Gastrocnemius medialis (tissue), 4 donors: ENCODE measurements around the gene EPHB2. TPM values are rescaled to one million over a fixed set of nuclear protein-coding genes. Genes with fewer than 3 reads are reported as not detected.

ENCODE experiments used
- ATAC-seq, 2 donors: fragments of 150-250 bp; one replicate each; pipeline ENCODE4 v1.9.1; 2016
- DNase-seq, 2 donors: peaks; one replicate each; pipeline ENCODE4 v3.0.0-alpha.2; 2019
- H3K27ac ChIP-seq, 4 donors: fragments of 200-600 bp; sonication (generic); 1 replicate in 1 of 4; 2 replicates in 3 of 4; pipeline ENCODE4 v1.5.1; 2016 to 2018; ENCODE audit warnings: mild to moderate bottlenecking in 2 of 4, moderate library complexity in 1 of 4
- H3K27me3 ChIP-seq, 3 donors: fragments of 200-600 bp; sonication (generic) in 2 of 3; 1 replicate in 1 of 3; 2 replicates in 2 of 3; pipeline versions ENCODE4 v1.5.1 to v1.6.0; 2016 to 2019; ENCODE audit warnings: mild to moderate bottlenecking in 1 of 3, moderate library complexity in 1 of 3
- H3K36me3 ChIP-seq, 2 donors: fragments of 200-600 bp; sonication (generic) in 1 of 2; one replicate each; pipeline ENCODE4 v1.5.1; 2017 to 2018
- H3K4me1 ChIP-seq, 2 donors: fragments of 200-600 bp; sonication (generic) in 1 of 2; one replicate each; pipeline ENCODE4 v1.5.1; 2016 to 2017; ENCODE audit warnings: mild to moderate bottlenecking in 2 of 2
- H3K4me3 ChIP-seq, 4 donors: fragments of 200-600 bp; sonication (generic) in 3 of 4; 1 replicate in 1 of 4; 2 replicates in 3 of 4; pipeline ENCODE4 v1.5.1; 2016 to 2019; ENCODE audit warnings: mild to moderate bottlenecking in 2 of 4
- H3K9me3 ChIP-seq, 3 donors: fragments of 200-600 bp; sonication (generic) in 2 of 3; 1 replicate in 1 of 3; 2 replicates in 2 of 3; pipeline ENCODE4 v1.5.1; 2016 to 2019
- CTCF ChIP-seq, 5 experiments: fragments of 450-650 bp in 3 of 5; fragments of 200-600 bp in 2 of 5; sonication (generic) in 2 of 5; IDR thresholded peaks in 4 of 5; conservative IDR thresholded peaks in 1 of 5; 1 replicate in 4 of 5; 2 replicates in 1 of 5; pipeline ENCODE4 v1.5.1; 2016 to 2019; ENCODE audit warnings: antibody characterized with exemption in 5 of 5, mild to moderate bottlenecking in 3 of 5, moderate library complexity in 3 of 5
- POLR2A ChIP-seq, 2 donors: fragments of 450-650 bp; IDR thresholded peaks; one replicate each; pipeline ENCODE4 v1.6.1; 2017; ENCODE audit warnings: antibody characterized with exemption in 2 of 2, mild to moderate bottlenecking in 2 of 2, moderate library complexity in 2 of 2
- in situ Hi-C, 4 donors: fragments of 200-750 bp; cut with MboI; loops; one replicate each; pipeline versions ENCODE4 v1.15.0 to v1.8.0; 2017; ENCODE audit warnings: low sequenced_read_pairs in 4 of 4
- intact Hi-C: fragments of 100-400 bp; cut with DNase I; formaldehyde crosslinking; loops from one replicate; pipeline ENCODE4 v1.15.1; 2023; ENCODE audit warnings: low total_unique reads
- total RNA-seq, 4 donors: library from RNA; depleted of rRNA; stranded (reverse); fragments of >200 nt; gene quantifications; one replicate each; pipeline versions ENCODE4 v1.1.0 to v1.2.3, GENCODE V29; 2016

The EPHB2 gene
- total RNA-seq, 4 donors from 2014 or later, result 0.07 to 0.58 (median 0.24) TPM; not detected in 1

GRCh38 chr1:22804406-22804805 is 93.8 kb downstream of the EPHB2 start:
- Histone ChIP-seq H3K36me3 (no peaks in the 10 kb centered on the region), H3K4me1 (no peaks in the 10 kb centered on the region), H3K4me3 (no peak overlapping the region), H3K9me3 (no peaks in the 10 kb centered on the region), H3K27me3 (no peaks in the 10 kb centered on the region), H3K27ac (no peak overlapping the region)
- TF ChIP-seq CTCF (IDR thresholded peaks at IDR 0.05 in 4 of 5, conservative IDR thresholded peaks at IDR 0.05 in 1 of 5) (no peak), POLR2A (IDR thresholded peaks at IDR 0.05) (no peak)
- intact Hi-C loops (no loop called here), in situ Hi-C loops (no loop called here)
- no peak for ATAC-seq
- no peak for DNase-seq

DNA sequence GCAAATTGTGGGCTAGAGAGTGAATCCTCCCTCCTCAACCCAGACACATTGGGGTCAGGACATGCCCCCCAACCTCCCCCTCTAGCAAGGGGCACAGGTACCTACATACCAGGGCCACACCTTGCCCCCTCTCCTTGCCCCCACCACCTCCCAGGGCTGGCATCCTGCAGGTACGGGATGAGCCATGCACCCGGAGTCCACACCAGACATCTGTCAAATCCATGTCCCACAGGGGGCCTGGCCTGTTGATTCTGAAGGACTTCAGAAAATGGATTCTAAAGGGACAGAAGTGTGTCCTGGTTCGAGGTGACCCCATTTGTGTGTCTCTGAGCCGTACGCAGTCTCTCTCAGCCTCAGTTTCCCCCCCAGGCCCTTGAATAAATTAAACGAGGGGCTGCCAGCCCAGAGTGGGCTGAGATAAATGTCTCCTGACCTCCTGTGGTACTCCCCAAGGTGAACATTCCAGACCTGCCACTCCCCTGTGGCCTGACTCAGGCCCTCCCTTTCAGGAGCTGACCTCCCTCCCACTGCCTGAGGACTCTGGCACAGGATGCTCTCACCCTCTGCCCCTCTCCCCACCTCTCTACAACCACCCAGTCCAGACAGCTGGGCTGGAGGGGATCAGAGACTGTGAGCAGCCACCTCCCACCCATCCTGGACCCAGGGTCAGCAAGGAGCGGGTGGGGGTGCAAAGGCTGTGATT is 94.5 kb downstream of the EPHB2 start:
- H3K27ac ChIP-seq, result no peak overlapping the region
- no peaks in the 10 kb centered on the region for H3K9me3 ChIP-seq
- intact Hi-C loops (no loop called here), in situ Hi-C loops (no loop called here)
- TF ChIP-seq CTCF (IDR thresholded peaks at IDR 0.05 in 4 of 5, conservative IDR thresholded peaks at IDR 0.05 in 1 of 5), result no peak
- TF ChIP-seq POLR2A (IDR thresholded peaks at IDR 0.05), result no peak
- no peak overlapping the region for H3K4me3 ChIP-seq
- no peak for DNase-seq
- no peaks in the 10 kb centered on the region for H3K27me3 ChIP-seq
- ATAC-seq, result no peak
- H3K36me3 ChIP-seq, result no peaks in the 10 kb centered on the region
- H3K4me1 ChIP-seq, result no peaks in the 10 kb centered on the region

DNA sequence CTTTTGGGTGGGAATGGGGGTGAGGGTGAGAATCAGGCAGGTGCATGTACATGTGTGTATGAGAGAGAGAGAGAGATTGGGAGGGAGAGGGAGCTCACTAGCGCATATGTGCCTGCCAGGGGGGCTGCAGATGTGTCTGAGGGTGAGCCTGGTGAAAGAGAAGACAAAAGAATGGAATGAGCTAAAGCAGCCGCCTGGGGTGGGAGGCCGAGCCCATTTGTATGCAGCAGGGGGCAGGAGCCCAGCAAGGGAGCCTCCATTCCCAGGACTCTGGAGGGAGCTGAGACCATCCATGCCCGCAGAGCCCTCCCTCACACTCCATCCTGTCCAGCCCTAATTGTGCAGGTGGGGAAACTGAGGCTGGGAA is 95.0 kb downstream of the EPHB2 start:
- in situ Hi-C loops, result no loop called here
- H3K36me3 ChIP-seq, result no peaks in the 10 kb centered on the region
- no peak for DNase-seq
- H3K9me3 ChIP-seq, result no peaks in the 10 kb centered on the region
- ATAC-seq, result no peak
- no peaks in the 10 kb centered on the region for H3K27me3 ChIP-seq
- no peak for TF ChIP-seq POLR2A (IDR thresholded peaks at IDR 0.05)
- no peak for TF ChIP-seq CTCF (IDR thresholded peaks at IDR 0.05 in 4 of 5, conservative IDR thresholded peaks at IDR 0.05 in 1 of 5)
- H3K27ac ChIP-seq, result no peak overlapping the region
- intact Hi-C loops, result no loop called here
- no peaks in the 10 kb centered on the region for H3K4me1 ChIP-seq
- no peak overlapping the region for H3K4me3 ChIP-seq

GRCh38 chr1:22806584-22806983 is 95.9 kb downstream of the EPHB2 start:
- no peak for DNase-seq
- Histone ChIP-seq H3K27ac (no peak overlapping the region), H3K36me3 (no peaks in the 10 kb centered on the region), H3K9me3 (no peaks in the 10 kb centered on the region), H3K4me3 (no peak overlapping the region), H3K4me1 (no peaks in the 10 kb centered on the region), H3K27me3 (no peaks in the 10 kb centered on the region)
- TF ChIP-seq POLR2A (IDR thresholded peaks at IDR 0.05) (no peak), CTCF (IDR thresholded peaks at IDR 0.05 in 4 of 5, conservative IDR thresholded peaks at IDR 0.05 in 1 of 5) (no peak)
- in situ Hi-C loops (no loop called here), intact Hi-C loops (no loop called here)
- no peak for ATAC-seq

DNA sequence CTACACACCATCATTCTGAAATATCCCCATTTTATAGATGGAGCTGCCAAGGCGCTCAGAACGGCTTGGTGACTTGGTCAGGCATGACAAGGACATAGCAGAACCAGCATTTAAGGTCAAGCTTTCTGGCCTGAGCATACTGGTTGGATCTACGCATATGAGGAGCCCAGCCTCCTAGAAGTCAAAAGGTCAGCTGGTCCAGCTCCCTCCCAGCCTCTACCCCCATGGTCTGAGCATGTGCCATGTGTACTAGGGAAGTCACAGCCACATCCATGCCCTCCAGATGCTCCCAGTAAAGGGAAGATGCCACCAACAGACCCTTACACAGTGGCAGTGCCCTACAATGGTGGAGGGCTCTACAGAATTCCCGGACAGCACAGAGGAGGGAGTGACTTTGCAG is 96.7 kb downstream of the EPHB2 start:
- in situ Hi-C loops (no loop called here), intact Hi-C loops (no loop called here)
- TF ChIP-seq CTCF (IDR thresholded peaks at IDR 0.05 in 4 of 5, conservative IDR thresholded peaks at IDR 0.05 in 1 of 5), result no peak
- no peak for TF ChIP-seq POLR2A (IDR thresholded peaks at IDR 0.05)
- no peak overlapping the region for H3K27ac ChIP-seq
- H3K4me1 ChIP-seq, result no peaks in the 10 kb centered on the region
- ATAC-seq (no peak), DNase-seq (no peak)
- H3K36me3 ChIP-seq, result no peaks in the 10 kb centered on the region
- no peaks in the 10 kb centered on the region for H3K27me3 ChIP-seq
- H3K9me3 ChIP-seq, result no peaks in the 10 kb centered on the region
- H3K4me3 ChIP-seq, result no peak overlapping the region
